ENCODE measurements around the gene CAPZB.

GRCh38 chr1:19524791-19525190, 39.5 kb upstream of the CAPZB start:
- TF ChIP-seq, protein P1, sequence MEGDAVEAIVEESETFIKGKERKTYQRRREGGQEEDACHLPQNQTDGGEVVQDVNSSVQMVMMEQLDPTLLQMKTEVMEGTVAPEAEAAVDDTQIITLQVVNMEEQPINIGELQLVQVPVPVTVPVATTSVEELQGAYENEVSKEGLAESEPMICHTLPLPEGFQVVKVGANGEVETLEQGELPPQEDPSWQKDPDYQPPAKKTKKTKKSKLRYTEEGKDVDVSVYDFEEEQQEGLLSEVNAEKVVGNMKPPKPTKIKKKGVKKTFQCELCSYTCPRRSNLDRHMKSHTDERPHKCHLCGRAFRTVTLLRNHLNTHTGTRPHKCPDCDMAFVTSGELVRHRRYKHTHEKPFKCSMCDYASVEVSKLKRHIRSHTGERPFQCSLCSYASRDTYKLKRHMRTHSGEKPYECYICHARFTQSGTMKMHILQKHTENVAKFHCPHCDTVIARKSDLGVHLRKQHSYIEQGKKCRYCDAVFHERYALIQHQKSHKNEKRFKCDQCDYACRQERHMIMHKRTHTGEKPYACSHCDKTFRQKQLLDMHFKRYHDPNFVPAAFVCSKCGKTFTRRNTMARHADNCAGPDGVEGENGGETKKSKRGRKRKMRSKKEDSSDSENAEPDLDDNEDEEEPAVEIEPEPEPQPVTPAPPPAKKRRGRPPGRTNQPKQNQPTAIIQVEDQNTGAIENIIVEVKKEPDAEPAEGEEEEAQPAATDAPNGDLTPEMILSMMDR (IDR thresholded peaks at IDR 0.05): no peak
- TF ChIP-seq EP300 (IDR thresholded peaks at IDR 0.05) (no peak), POLR2A (IDR thresholded peaks at IDR 0.05) (no peak)
